Thoracic aorta (tissue), 2 donors: Measurements from ENCODE around the gene NUP35. TPM values are rescaled to one million over a fixed set of nuclear protein-coding genes. Genes with fewer than 3 reads are reported as not detected.

Experiments
- ATAC-seq: fragments of 150-250 bp; one replicate; pipeline ENCODE4 v1.8.0; 2017; ENCODE audit warnings: low read depth; ENCODE audit not compliant: insufficient number of reproducible peaks, low FRiP score
- DNase-seq: peaks from one replicate; pipeline ENCODE4 v3.0.0-alpha.2; 2020; ENCODE audit warnings: low spot score
- H3K27ac ChIP-seq, 2 donors: fragments of 200-600 bp; sonication (generic); 1 replicate in 1 of 2; 2 replicates in 1 of 2; pipeline ENCODE4 v1.5.1; 2016; ENCODE audit warnings: mild to moderate bottlenecking in 2 of 2, moderate library complexity in 2 of 2
- H3K27me3 ChIP-seq: fragments of 200-600 bp; sonication (generic); replicated peaks from 2 replicates; pipeline ENCODE4 v1.6.0; 2016; ENCODE audit warnings: mild to moderate bottlenecking; ENCODE audit not compliant: insufficient read depth
- H3K36me3 ChIP-seq: fragments of 200-600 bp; sonication (generic); one replicate; pipeline ENCODE4 v1.5.1; 2016
- H3K4me1 ChIP-seq, 2 donors: fragments of 200-600 bp; sonication (generic); 1 replicate in 1 of 2; 2 replicates in 1 of 2; pipeline versions ENCODE4 v1.5.1 to v1.6.0; 2016; ENCODE audit warnings: low read depth in 2 of 2, mild to moderate bottlenecking in 1 of 2; ENCODE audit not compliant: control insufficient read depth in 1 of 2
- H3K4me3 ChIP-seq: fragments of 200-600 bp; sonication (generic); 2 replicates; pipeline ENCODE4 v1.5.1; 2016; ENCODE audit warnings: mild to moderate bottlenecking
- H3K9me3 ChIP-seq: fragments of 200-600 bp; sonication (generic); 2 replicates; pipeline ENCODE4 v1.5.1; 2016
- CTCF ChIP-seq: fragments of 200-600 bp; sonication (generic); IDR thresholded peaks from one replicate; pipeline ENCODE4 v1.5.1; 2019; ENCODE audit warnings: antibody characterized with exemption
- total RNA-seq, 2 donors: library from RNA; depleted of rRNA; stranded (reverse); fragments of >200 nt; gene quantifications; one replicate each; pipeline versions ENCODE4 v1.1.0 to v1.2.3, GENCODE V29; 2016

NUP35 gene
- total RNA-seq, 2 donors from 2014 or later, result 15.5 to 29.6 TPM

DNA sequence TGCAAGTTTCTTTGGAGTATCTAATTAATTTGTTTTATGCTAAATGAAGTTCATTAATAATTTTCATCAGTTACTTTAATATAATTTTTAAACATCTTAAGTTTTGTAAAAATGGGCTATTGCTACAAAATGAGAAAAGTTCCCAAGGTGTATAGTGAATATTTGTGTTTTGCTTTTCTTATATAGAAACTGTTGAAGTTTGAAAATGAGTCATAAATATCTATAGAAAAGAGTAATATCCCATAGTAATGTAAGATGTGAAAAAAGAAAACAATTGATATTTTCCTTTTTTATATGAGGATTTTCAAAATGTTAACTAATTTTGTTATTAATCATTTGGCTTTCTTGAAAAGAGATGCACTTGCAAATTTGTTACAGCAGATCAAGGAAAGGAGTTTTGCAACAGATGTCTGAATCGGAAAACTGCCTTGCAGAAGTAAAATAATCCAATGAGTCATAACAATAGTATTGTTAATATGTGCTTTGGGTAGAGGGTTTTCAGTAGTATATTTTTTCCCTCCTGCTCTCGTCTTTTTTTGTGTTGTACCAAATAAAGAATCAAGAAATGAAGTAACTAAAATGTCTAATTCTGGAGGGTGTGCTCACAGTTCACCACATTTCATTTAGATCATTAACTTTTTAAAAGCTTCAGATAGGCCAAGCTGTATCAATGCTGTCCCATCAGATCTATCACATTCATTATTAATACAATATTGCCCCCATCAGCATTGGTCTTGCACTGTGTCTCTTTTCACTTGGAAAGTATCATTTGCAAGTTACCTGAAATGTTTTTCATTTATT is 30.2 kb upstream of the NUP35 start:
- H3K4me1 ChIP-seq, result peaks cover 0 to 28% of the 10 kb centered on the region in 2 donors
- peaks cover 9% of the 10 kb centered on the region for H3K36me3 ChIP-seq
- no peak for TF ChIP-seq CTCF
- H3K4me3 ChIP-seq, result no peak overlapping the region
- H3K27me3 ChIP-seq, result no peaks in the 10 kb centered on the region
- no peak for ATAC-seq
- H3K9me3 ChIP-seq, result no peaks in the 10 kb centered on the region
- peak overlapping the region in 1 of 2 donors; percentile 19 for H3K27ac ChIP-seq
- no peak for DNase-seq

DNA sequence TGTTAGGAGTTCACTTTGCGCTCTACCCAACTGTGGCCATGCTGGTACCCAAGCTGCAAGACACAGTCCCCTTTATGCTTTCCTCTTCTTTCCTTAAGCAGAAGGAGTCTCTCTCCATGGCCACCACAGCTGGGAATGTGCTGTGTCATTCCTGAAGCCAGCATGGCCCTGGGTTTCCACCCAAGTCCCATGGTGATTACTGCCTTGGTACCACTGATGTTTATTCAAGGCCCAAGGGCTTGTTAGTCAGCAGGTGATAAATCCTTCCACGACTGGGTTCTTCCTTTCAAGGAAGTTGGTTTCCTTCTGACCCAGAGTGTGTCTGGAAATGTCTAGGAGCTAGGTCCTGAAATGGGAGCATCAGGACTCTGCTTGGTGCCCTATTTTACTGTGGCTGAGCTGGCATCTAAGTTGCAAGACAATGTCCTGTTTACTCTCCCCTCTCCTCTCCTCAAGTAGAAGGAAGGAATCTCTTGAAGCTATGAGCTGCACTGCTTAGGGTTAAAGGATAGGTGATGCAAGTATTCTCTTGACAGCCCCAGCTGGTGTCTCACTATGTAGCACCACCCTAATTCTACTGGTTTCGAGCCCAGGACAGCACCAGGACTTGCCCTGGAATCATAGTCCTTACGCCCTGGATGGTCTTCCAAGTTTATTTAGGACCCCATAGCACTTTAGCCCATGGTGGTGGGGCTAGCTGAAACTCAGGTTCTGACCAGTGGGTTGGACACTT is 18.7 kb upstream of the NUP35 start:
- Histone ChIP-seq H3K4me1 (no peaks in the 10 kb centered on the region), H3K4me3 (no peak overlapping the region), H3K27me3 (no peaks in the 10 kb centered on the region), H3K36me3 (no peaks in the 10 kb centered on the region), H3K9me3 (no peaks in the 10 kb centered on the region), H3K27ac (no peak overlapping the region)
- DNase-seq, result no peak
- no peak for TF ChIP-seq CTCF
- no peak for ATAC-seq

DNA sequence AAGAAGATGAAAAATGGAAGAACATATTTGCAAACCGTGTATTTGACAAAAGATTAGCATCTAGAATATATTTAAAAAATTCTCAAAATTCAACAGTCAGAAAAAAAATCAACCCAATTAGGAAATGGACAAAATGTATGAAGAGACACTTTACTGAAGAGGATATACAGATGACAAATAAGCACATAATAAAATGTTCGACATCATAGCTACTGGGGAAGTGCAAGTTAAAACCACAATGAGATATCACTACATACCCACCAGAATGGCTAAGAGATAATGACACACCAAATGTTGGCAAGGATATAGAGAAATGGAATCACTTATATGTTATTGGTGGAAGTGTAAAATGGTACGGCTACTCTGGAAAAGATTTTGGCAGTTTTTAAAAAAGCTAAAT is 11.7 kb upstream of the NUP35 start:
- ATAC-seq (no peak), DNase-seq (no peak)
- Histone ChIP-seq H3K27ac (no peak overlapping the region), H3K27me3 (no peaks in the 10 kb centered on the region), H3K36me3 (no peaks in the 10 kb centered on the region), H3K4me3 (no peak overlapping the region), H3K9me3 (no peaks in the 10 kb centered on the region), H3K4me1 (no peaks in the 10 kb centered on the region)
- TF ChIP-seq CTCF, result no peak

- DNase-seq (no peak), ATAC-seq (no peak)
- Histone ChIP-seq H3K36me3 (no peaks in the 10 kb centered on the region), H3K27me3 (no peaks in the 10 kb centered on the region), H3K27ac (no peak overlapping the region), H3K4me3 (no peak overlapping the region), H3K4me1 (no peaks in the 10 kb centered on the region), H3K9me3 (no peaks in the 10 kb centered on the region)
- TF ChIP-seq CTCF, result no peak
Observed at GRCh38 chr2:183113630-183114029, 10.6 kb upstream of the NUP35 start.

DNA sequence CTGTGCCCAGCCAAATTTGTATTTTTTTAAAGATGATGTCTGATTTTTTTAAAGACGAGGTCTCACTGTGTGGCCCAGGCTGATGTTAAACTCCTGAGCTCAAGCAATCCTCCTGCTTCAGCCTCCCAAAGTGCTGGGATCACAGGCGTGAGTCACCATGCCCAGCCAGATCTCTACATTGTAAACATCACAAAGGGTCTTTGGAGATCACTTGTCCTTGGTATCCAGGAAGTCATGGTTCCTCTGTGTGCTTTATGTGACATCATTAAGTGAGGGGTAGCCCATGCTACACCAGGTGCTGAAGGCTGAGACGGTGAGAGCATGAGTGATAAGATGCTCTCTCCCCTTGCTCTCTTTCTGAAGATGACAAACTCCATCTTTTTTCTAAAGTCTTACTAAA is 7.0 kb upstream of the NUP35 start:
- H3K4me1 ChIP-seq, result no peaks in the 10 kb centered on the region
- H3K4me3 ChIP-seq, result no peak overlapping the region
- H3K27ac ChIP-seq, result no peak overlapping the region
- TF ChIP-seq CTCF, result no peak
- ATAC-seq (no peak), DNase-seq (no peak)
- no peaks in the 10 kb centered on the region for H3K27me3 ChIP-seq
- H3K9me3 ChIP-seq, result no peaks in the 10 kb centered on the region
- no peaks in the 10 kb centered on the region for H3K36me3 ChIP-seq
